ENCODE data around the gene PRKCI.

PRKCI gene

GRCh38 chr3:170228093-170228766 lies 6.0 kb downstream of the PRKCI start:
- H3K4me1 ChIP-seq (ENCODE audit: insufficient read depth, low read length): peaks cover 13% of the 10 kb centered on the region
- DNase-seq: no peak

GRCh38 chr3:170232266-170232665 lies 10.0 kb downstream of the PRKCI start:
- no peak for DNase-seq
- H3K27ac ChIP-seq (ENCODE audit: low read length): no peak overlapping the region
- H3K4me2 ChIP-seq (ENCODE audit: insufficient read depth, low read length): no peak overlapping the region
- H3K27me3 ChIP-seq (ENCODE audit: insufficient read depth, low read length, poor library complexity): no peaks in the 10 kb centered on the region
- ATAC-seq (ENCODE audit: insufficient read depth, low read depth): no peak
- no peaks in the 10 kb centered on the region for H4K20me1 ChIP-seq (ENCODE audit: insufficient read depth, low read length)
- peaks cover 36% of the 10 kb centered on the region for H3K79me2 ChIP-seq (ENCODE audit: insufficient read depth, low read length)
- H3K9ac ChIP-seq (ENCODE audit: low read depth, low read length): no peak overlapping the region
- H2AFZ ChIP-seq (ENCODE audit: low read depth, low read length): no peak overlapping the region
- H3K4me1 ChIP-seq (ENCODE audit: insufficient read depth, low read length): no peaks in the 10 kb centered on the region
- no peak overlapping the region for H3K4me3 ChIP-seq (ENCODE audit: low read depth in 1 of 2, low read length in 2 of 2)
- TF ChIP-seq CTCF (IDR thresholded peaks at IDR 0.05; ENCODE audit: borderline replicate concordance, extremely low read depth, low read length, poor library complexity, severe bottlenecking): no peak
- no peak for TF ChIP-seq EZH2 (IDR thresholded peaks at IDR 0.05; ENCODE audit: borderline replicate concordance, low read depth, low read length, severe bottlenecking)
- H3K36me3 ChIP-seq (ENCODE audit: insufficient read depth, low read length): peaks cover 17% of the 10 kb centered on the region; the same call in 1 of the 2 replicates
- no peaks in the 10 kb centered on the region for H3K9me3 ChIP-seq (ENCODE audit: insufficient read depth, low read length, severe bottlenecking)

More at GRCh38 chr3:170228093-170228766, 6.0 kb downstream of the PRKCI start:
- no peak overlapping the region for H3K9ac ChIP-seq (ENCODE audit: low read depth, low read length)
- no peak overlapping the region for H3K4me2 ChIP-seq (ENCODE audit: insufficient read depth, low read length)
- peaks cover 66% of the 10 kb centered on the region for H3K79me2 ChIP-seq (ENCODE audit: insufficient read depth, low read length)
- no peak for ATAC-seq (ENCODE audit: insufficient read depth, low read depth)
- no peak overlapping the region for H2AFZ ChIP-seq (ENCODE audit: low read depth, low read length)
- H3K27ac ChIP-seq (ENCODE audit: low read length): no peak overlapping the region
- H3K4me3 ChIP-seq (ENCODE audit: low read depth in 1 of 2, low read length in 2 of 2): no peak overlapping the region
- peaks cover 2% of the 10 kb centered on the region; the same call in 1 of the 2 replicates for H4K20me1 ChIP-seq (ENCODE audit: insufficient read depth, low read length)
- no peaks in the 10 kb centered on the region for H3K9me3 ChIP-seq (ENCODE audit: insufficient read depth, low read length, severe bottlenecking)
- H3K27me3 ChIP-seq (ENCODE audit: insufficient read depth, low read length, poor library complexity): no peaks in the 10 kb centered on the region
- H3K36me3 ChIP-seq (ENCODE audit: insufficient read depth, low read length): no peaks in the 10 kb centered on the region
- no peak for TF ChIP-seq EZH2 (IDR thresholded peaks at IDR 0.05; ENCODE audit: borderline replicate concordance, low read depth, low read length, severe bottlenecking)
- TF ChIP-seq CTCF (IDR thresholded peaks at IDR 0.05; ENCODE audit: borderline replicate concordance, extremely low read depth, low read length, poor library complexity, severe bottlenecking): no peak

GRCh38 chr3:170233530-170233929 lies 11.3 kb downstream of the PRKCI start:
- H3K4me1 ChIP-seq (ENCODE audit: insufficient read depth, low read length): no peaks in the 10 kb centered on the region
- no peak overlapping the region for H3K4me2 ChIP-seq (ENCODE audit: insufficient read depth, low read length)
- no peak overlapping the region for H2AFZ ChIP-seq (ENCODE audit: low read depth, low read length)
- H3K9ac ChIP-seq (ENCODE audit: low read depth, low read length): no peak overlapping the region
- DNase-seq (no peak), ATAC-seq (ENCODE audit: insufficient read depth, low read depth) (no peak)
- H3K9me3 ChIP-seq (ENCODE audit: insufficient read depth, low read length, severe bottlenecking): no peaks in the 10 kb centered on the region
- no peaks in the 10 kb centered on the region for H3K27me3 ChIP-seq (ENCODE audit: insufficient read depth, low read length, poor library complexity)
- TF ChIP-seq CTCF (IDR thresholded peaks at IDR 0.05; ENCODE audit: borderline replicate concordance, extremely low read depth, low read length, poor library complexity, severe bottlenecking) (no peak), EZH2 (IDR thresholded peaks at IDR 0.05; ENCODE audit: borderline replicate concordance, low read depth, low read length, severe bottlenecking) (no peak)
- H4K20me1 ChIP-seq (ENCODE audit: insufficient read depth, low read length): no peaks in the 10 kb centered on the region
- H3K27ac ChIP-seq (ENCODE audit: low read length): no peak overlapping the region
- H3K4me3 ChIP-seq (ENCODE audit: low read depth in 1 of 2, low read length in 2 of 2): no peak overlapping the region
- H3K79me2 ChIP-seq (ENCODE audit: insufficient read depth, low read length): peaks cover 27% of the 10 kb centered on the region
- H3K36me3 ChIP-seq (ENCODE audit: insufficient read depth, low read length): peaks cover 17% of the 10 kb centered on the region; the same call in 1 of the 2 replicates

All from DND-41 (cell line).